ENCODE measurements around the gene HOMER1.

The HOMER1 gene

DNA sequence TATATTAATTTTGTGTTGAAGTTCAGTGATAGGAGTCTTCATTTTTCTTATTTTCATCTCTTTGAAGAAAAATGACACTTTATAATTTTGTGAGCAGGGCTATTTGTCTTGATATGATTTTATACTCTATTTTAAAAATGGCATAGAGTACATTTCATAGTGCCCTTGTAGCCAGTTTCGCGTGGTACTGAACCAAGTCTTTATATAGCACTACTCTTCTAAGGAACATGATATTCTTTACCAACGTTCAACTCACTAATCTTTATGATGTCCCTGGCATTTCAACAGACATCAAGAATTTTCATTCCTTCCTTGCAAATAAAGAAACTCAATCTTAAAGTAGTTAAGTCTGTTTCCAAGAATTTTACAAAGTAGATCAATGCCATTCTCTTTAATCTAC is 41.5 kb upstream of the HOMER1 start:
- H3K4me3 ChIP-seq (ENCODE audit: low read depth, low read length): no peak overlapping the region
- DNase-seq (ENCODE audit: low read depth): no peak
- TF ChIP-seq POLR2A (IDR thresholded peaks at IDR 0.05; ENCODE audit: extremely low read depth, insufficient read length) (no peak), MYC (IDR thresholded peaks at IDR 0.05; ENCODE audit: low read depth, low read length) (no peak)
- TF ChIP-seq, protein P1, sequence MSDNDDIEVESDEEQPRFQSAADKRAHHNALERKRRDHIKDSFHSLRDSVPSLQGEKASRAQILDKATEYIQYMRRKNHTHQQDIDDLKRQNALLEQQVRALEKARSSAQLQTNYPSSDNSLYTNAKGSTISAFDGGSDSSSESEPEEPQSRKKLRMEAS (IDR thresholded peaks at IDR 0.05; ENCODE audit: low read depth, low read length): no peak
- TF ChIP-seq, protein P2, sequence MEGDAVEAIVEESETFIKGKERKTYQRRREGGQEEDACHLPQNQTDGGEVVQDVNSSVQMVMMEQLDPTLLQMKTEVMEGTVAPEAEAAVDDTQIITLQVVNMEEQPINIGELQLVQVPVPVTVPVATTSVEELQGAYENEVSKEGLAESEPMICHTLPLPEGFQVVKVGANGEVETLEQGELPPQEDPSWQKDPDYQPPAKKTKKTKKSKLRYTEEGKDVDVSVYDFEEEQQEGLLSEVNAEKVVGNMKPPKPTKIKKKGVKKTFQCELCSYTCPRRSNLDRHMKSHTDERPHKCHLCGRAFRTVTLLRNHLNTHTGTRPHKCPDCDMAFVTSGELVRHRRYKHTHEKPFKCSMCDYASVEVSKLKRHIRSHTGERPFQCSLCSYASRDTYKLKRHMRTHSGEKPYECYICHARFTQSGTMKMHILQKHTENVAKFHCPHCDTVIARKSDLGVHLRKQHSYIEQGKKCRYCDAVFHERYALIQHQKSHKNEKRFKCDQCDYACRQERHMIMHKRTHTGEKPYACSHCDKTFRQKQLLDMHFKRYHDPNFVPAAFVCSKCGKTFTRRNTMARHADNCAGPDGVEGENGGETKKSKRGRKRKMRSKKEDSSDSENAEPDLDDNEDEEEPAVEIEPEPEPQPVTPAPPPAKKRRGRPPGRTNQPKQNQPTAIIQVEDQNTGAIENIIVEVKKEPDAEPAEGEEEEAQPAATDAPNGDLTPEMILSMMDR (IDR thresholded peaks at IDR 0.05; ENCODE audit: low read depth, low read length): no peak

DNA sequence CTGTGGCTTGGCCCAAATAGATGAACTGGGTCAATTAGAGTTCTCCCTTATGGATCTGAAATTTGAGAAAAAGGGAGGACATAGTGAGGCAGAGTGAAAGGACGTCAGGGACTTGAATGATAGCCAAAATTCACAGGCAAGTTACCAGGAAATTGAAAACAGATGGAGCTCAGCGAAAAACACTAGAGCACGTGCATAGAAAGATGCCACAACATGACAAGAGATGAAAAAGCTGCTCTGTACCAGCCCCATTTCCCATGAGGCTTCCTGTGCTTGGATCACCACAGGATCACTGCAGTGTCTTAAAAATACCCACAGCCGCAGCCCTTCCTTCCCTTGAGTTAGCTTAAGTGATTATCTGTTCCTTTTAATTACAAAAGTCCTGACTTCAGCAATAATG is 39.0 kb upstream of the HOMER1 start:
- TF ChIP-seq POLR2A (IDR thresholded peaks at IDR 0.05; ENCODE audit: extremely low read depth, insufficient read length) (no peak), MYC (IDR thresholded peaks at IDR 0.05; ENCODE audit: low read depth, low read length) (no peak)
- TF ChIP-seq, protein P1 (IDR thresholded peaks at IDR 0.05; ENCODE audit: low read depth, low read length): no peak
- TF ChIP-seq, protein P2 (IDR thresholded peaks at IDR 0.05; ENCODE audit: low read depth, low read length): no peak
- DNase-seq (ENCODE audit: low read depth): no peak
- no peak overlapping the region for H3K4me3 ChIP-seq (ENCODE audit: low read depth, low read length)

DNA sequence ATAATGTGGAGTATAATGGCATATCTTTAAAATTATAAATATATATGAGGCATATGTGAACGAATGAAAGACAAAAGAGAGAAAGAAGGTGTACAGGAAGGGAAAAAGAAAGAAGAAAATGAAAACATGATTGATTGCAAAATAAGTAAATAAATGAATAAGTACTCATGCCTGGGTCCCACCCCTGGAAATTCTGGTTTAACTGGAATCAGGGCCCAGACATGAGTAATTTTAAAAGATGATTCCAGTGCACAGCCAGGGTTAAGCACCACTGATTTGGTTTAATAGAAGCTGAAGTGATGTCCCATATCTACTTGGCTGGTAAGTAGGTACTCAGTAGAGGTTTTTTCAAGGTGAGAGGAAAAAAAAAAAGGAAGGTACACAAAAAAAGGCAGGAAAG is 34.0 kb upstream of the HOMER1 start:
- no peak for DNase-seq (ENCODE audit: low read depth)
- H3K4me3 ChIP-seq (ENCODE audit: low read depth, low read length): no peak overlapping the region
- TF ChIP-seq MYC (IDR thresholded peaks at IDR 0.05; ENCODE audit: low read depth, low read length) (no peak), POLR2A (IDR thresholded peaks at IDR 0.05; ENCODE audit: extremely low read depth, insufficient read length) (no peak)
- TF ChIP-seq, protein P1 (IDR thresholded peaks at IDR 0.05; ENCODE audit: low read depth, low read length): no peak
- TF ChIP-seq, protein P2 (IDR thresholded peaks at IDR 0.05; ENCODE audit: low read depth, low read length): no peak

DNA sequence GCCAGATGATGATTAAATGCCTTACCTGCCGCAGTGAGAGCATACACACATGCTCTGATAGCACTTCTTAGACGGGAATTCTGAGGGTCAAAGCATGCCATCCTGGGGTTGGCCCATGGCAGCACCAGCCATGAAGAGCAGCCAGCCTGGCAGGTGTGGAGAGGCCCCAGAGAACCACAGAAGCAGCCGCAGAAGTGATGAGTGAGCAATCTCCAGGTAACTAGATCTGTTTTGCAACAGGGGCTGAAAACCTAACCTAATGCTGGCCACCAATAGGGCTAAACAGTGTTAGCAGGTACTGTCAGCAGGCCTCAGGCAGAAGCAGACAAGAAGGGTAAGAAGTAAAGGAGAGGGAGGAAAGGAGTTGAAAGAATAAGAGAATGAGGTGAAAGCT is 33.5 kb upstream of the HOMER1 start:
- no peak for TF ChIP-seq POLR2A (IDR thresholded peaks at IDR 0.05; ENCODE audit: extremely low read depth, insufficient read length)
- TF ChIP-seq, protein P1 (IDR thresholded peaks at IDR 0.05; ENCODE audit: low read depth, low read length): no peak
- TF ChIP-seq, protein P2 (IDR thresholded peaks at IDR 0.05; ENCODE audit: low read depth, low read length): no peak
- no peak for TF ChIP-seq MYC (IDR thresholded peaks at IDR 0.05; ENCODE audit: low read depth, low read length)
- H3K4me3 ChIP-seq (ENCODE audit: low read depth, low read length): no peak overlapping the region
- DNase-seq (ENCODE audit: low read depth): no peak

DNA sequence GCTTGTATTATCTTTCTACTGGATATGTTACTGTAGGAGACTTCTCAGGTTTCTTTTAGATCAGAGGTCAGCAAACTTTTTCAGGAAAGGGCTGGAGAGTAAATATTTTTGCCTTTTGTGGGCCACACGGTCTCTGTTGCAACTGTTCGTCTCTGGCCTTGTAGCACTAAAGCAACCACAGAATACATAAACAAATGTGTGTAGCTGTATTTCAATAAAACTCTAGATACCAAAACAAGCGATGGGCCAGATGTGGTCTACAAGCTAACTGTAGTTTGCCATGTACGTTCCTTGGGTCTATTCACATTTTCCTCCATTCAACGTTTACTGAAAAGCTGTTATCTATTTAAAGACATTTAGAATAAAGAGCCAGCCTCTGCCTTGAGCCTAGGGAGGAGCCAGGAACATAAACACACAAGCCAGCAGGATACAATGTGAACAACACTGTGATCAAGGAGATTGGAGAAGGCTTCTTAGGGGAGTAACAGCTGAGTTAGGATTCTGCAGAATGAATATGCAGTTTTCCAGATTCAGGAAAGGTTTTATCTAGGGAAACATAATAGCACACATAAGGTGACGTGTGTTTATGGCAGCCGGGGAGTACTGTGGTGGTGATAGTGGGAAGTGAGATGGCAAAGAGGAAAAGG is 33.0 kb upstream of the HOMER1 start:
- no peak for DNase-seq (ENCODE audit: low read depth)
- H3K4me3 ChIP-seq (ENCODE audit: low read depth, low read length): no peak overlapping the region
- no peak for TF ChIP-seq MYC (IDR thresholded peaks at IDR 0.05; ENCODE audit: low read depth, low read length)
- TF ChIP-seq, protein P2 (IDR thresholded peaks at IDR 0.05; ENCODE audit: low read depth, low read length): no peak
- TF ChIP-seq, protein P1 (IDR thresholded peaks at IDR 0.05; ENCODE audit: low read depth, low read length): no peak
- no peak for TF ChIP-seq POLR2A (IDR thresholded peaks at IDR 0.05; ENCODE audit: extremely low read depth, insufficient read length)
